GM23338 (cell line): ENCODE data around the gene DCLRE1C. TPM values are rescaled to one million over a fixed set of nuclear protein-coding genes. Genes with fewer than 3 reads are reported as not detected.

Experiments
- ATAC-seq: fragments of 200-7000 bp; cut with Tn5 transposase; 3 replicates; pipeline ENCODE4 v1.9.1; 2020
- DNase-seq: peaks from one replicate; pipeline ENCODE4 v3.0.0-alpha.2; 2015; ENCODE audit warnings: low spot score
- H2AFZ ChIP-seq: fragments of 200-600 bp; sonication (generic); 2 replicates; pipeline ENCODE4 v1.8.0; 2016; ENCODE audit warnings: antibody characterized with exemption, mild to moderate bottlenecking, moderate library complexity
- H3F3A ChIP-seq: fragments of 200-600 bp; sonication (generic); replicated peaks from 2 replicates; pipeline ENCODE4 v1.8.0; 2017; ENCODE audit warnings: antibody characterized with exemption, mixed run types, low read depth
- H3K27ac ChIP-seq: fragments of 200-600 bp; sonication (generic); 2 replicates; pipeline ENCODE4 v1.6.1; 2016; ENCODE audit warnings: low read depth
- H3K27me3 ChIP-seq: fragments of 200-600 bp; sonication (generic); 2 replicates; pipeline ENCODE4 v1.8.0; 2016; ENCODE audit warnings: mild to moderate bottlenecking, mixed run types, moderate library complexity; ENCODE audit not compliant: insufficient read depth
- H3K36me3 ChIP-seq: fragments of 200-600 bp; sonication (generic); 2 replicates; pipeline ENCODE4 v1.8.0; 2016; ENCODE audit warnings: mild to moderate bottlenecking; ENCODE audit not compliant: insufficient read depth
- H3K4me1 ChIP-seq: fragments of 200-600 bp; sonication (generic); 2 replicates; pipeline ENCODE4 v1.8.0; 2016; ENCODE audit warnings: mild to moderate bottlenecking, moderate library complexity; ENCODE audit not compliant: insufficient read depth
- H3K4me2 ChIP-seq: fragments of 200-600 bp; sonication (generic); 2 replicates; pipeline ENCODE4 v1.7.1; 2017; ENCODE audit warnings: mixed run types
- H3K4me3 ChIP-seq: fragments of 200-600 bp; sonication (generic); 2 replicates; pipeline ENCODE4 v1.6.1; 2016; ENCODE audit warnings: mixed run types
- H3K79me2 ChIP-seq: fragments of 200-600 bp; sonication (generic); replicated peaks from 2 replicates; pipeline ENCODE4 v1.8.0; 2017; ENCODE audit warnings: mild to moderate bottlenecking; ENCODE audit not compliant: insufficient read depth
- H3K9me2 ChIP-seq: fragments of 200-600 bp; sonication (generic); 2 replicates; pipeline ENCODE4 v1.8.0; 2017; ENCODE audit not compliant: insufficient read depth
- H4K20me1 ChIP-seq: fragments of 200-600 bp; sonication (generic); replicated peaks from 2 replicates; pipeline ENCODE4 v1.8.0; 2017; ENCODE audit warnings: mild to moderate bottlenecking; ENCODE audit not compliant: insufficient read depth
- H3K27ac Mint-ChIP-seq: 2 replicates; pipeline ENCODE4 v1.8.0; 2020; ENCODE audit warnings: inconsistent platforms, mild to moderate bottlenecking, moderate library complexity, mixed read lengths
- H3K27me3 Mint-ChIP-seq: 3 replicates; pipeline ENCODE4 v1.8.0; 2022; ENCODE audit warnings: low read depth, mild to moderate bottlenecking, moderate library complexity, mixed read lengths, inconsistent platforms; ENCODE audit not compliant: insufficient read depth, poor library complexity
- H3K36me3 Mint-ChIP-seq: 3 replicates; pipeline ENCODE4 v1.8.0; 2021; ENCODE audit warnings: low read depth, mild to moderate bottlenecking, inconsistent platforms, moderate library complexity, mixed read lengths
- H3K4me1 Mint-ChIP-seq: 3 replicates; pipeline ENCODE4 v1.8.0; 2020; ENCODE audit warnings: mild to moderate bottlenecking, inconsistent platforms, mixed read lengths
- H3K4me3 Mint-ChIP-seq: 3 replicates; pipeline ENCODE4 v1.8.0; 2021; ENCODE audit warnings: moderate library complexity, mild to moderate bottlenecking, inconsistent platforms, mixed read lengths
- H3K9me3 Mint-ChIP-seq: 3 replicates; pipeline ENCODE4 v1.8.0; 2020; ENCODE audit warnings: moderate library complexity, mild to moderate bottlenecking, inconsistent platforms, mixed read lengths
- CREB1 ChIP-seq: fragments of 250-450 bp; sonication (Bioruptor Pico); IDR thresholded peaks from 2 replicates; pipeline ENCODE4 v1.5.0; 2020; ENCODE audit warnings: low read depth, mild to moderate bottlenecking, moderate library complexity
- CTCF ChIP-seq, 2 experiments: fragments of 200-600 bp in 1 of 2; sonication (generic) in 1 of 2; conservative IDR thresholded peaks; 2 replicates each; pipeline versions ENCODE4 v1.5.1 to v1.6.1; 2016 to 2017; ENCODE audit warnings: antibody characterized with exemption in 2 of 2, low read depth in 2 of 2, mild to moderate bottlenecking in 2 of 2, moderate library complexity in 1 of 2
- EZH2phosphoT487 ChIP-seq: fragments of 200-600 bp; sonication (generic); IDR thresholded peaks from one replicate; pipeline ENCODE4 v1.8.1; 2018; ENCODE audit warnings: antibody characterized with exemption; ENCODE audit not compliant: unreplicated experiment
- JUNB ChIP-seq: IDR thresholded peaks from one replicate; pipeline ENCODE4 v1.6.1; 2016; ENCODE audit warnings: antibody characterized with exemption; ENCODE audit not compliant: unreplicated experiment
- NANOG ChIP-seq: IDR thresholded peaks from 2 replicates; pipeline ENCODE4 v1.6.1; 2016; ENCODE audit warnings: antibody characterized with exemption, borderline replicate concordance
- STAT1 ChIP-seq: IDR thresholded peaks from one replicate; pipeline ENCODE4 v1.6.1; 2016; ENCODE audit warnings: antibody characterized with exemption; ENCODE audit not compliant: unreplicated experiment
- ZNF114 ChIP-seq: fragments of 250-450 bp; sonication (Bioruptor Pico); IDR thresholded peaks from 2 replicates; pipeline ENCODE4 v1.5.0; 2020; ENCODE audit warnings: mild to moderate bottlenecking, moderate library complexity
- ZNF331 ChIP-seq: fragments of 250-450 bp; sonication (Bioruptor Pico); IDR thresholded peaks from 2 replicates; pipeline ENCODE4 v1.5.0; 2020; ENCODE audit warnings: low read depth, mild to moderate bottlenecking, moderate library complexity
- ZNF462 ChIP-seq: fragments of 250-450 bp; sonication (Bioruptor Pico); IDR thresholded peaks from 2 replicates; pipeline ENCODE4 v1.5.0; 2020; ENCODE audit warnings: mild to moderate bottlenecking, moderate library complexity
- polyA plus RNA-seq: library from polyadenylated mRNA; unstranded; fragments of >200 nt; fragmentation: Nextera tagmentation; extraction: Ambion mirVana; gene quantifications from 2 replicates; pipeline ENCODE4 v1.2.1, GENCODE V29; 2016
- total RNA-seq: library from RNA; depleted of rRNA; stranded (reverse); fragments of >200 nt; shearing (Covaris generic); gene quantifications from 2 replicates; pipeline ENCODE4 v1.2.3, GENCODE V29; 2014

Gene DCLRE1C
- total and polyA plus RNA-seq, 2 experiments from 2014 or later: 3.9 to 30.2 TPM

DNA sequence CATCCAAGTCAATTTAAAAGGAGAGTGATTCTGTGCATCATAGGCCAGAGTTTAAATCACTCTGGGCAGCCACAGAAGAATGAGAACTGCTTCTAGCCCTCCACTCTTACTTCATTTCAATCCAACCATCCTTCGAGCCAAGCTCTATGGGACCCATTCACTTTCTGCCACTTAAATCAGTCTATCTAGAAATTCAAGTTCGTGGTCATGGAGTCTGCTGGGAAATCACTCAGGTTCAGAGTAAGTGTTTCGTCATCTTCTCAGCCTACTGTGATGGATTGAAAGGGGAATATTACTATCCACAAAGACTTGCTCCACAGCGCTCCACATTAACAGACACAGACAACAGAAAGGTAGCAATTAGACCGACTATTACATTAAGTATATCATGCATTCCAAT, 4.6 kb downstream of the DCLRE1C start:
- H3K36me3 Mint-ChIP-seq: peaks cover 21% of the 10 kb centered on the region
- H3K27ac ChIP-seq: no peak overlapping the region
- H3K4me2 ChIP-seq: no peak overlapping the region
- peaks cover 15% of the 10 kb centered on the region for H3K4me1 Mint-ChIP-seq
- no peak for ATAC-seq
- H3K79me2 ChIP-seq: no peaks in the 10 kb centered on the region; the same call in 1 of the 2 replicates
- H3K9me2 ChIP-seq: no peaks in the 10 kb centered on the region
- H3K36me3 ChIP-seq: peaks cover 12% of the 10 kb centered on the region; the same call in 1 of the 2 replicates
- no peak for TF ChIP-seq CREB1 (CRISPR knock-in tag)
- no peak for TF ChIP-seq ZNF114 (CRISPR knock-in tag)
- TF ChIP-seq ZNF462 (CRISPR knock-in tag): no peak
- no peak for TF ChIP-seq EZH2phosphoT487
- TF ChIP-seq STAT1: no peak
- TF ChIP-seq CTCF (conservative IDR thresholded peaks at IDR 0.05; ENCODE audit: low read depth in 2 of 2): no peak
- no peak for TF ChIP-seq NANOG
- no peak for TF ChIP-seq JUNB
- TF ChIP-seq ZNF331: no peak
- H3K27me3 ChIP-seq: peaks cover 17% of the 10 kb centered on the region
- DNase-seq: no peak
- no peak overlapping the region for H3K27ac Mint-ChIP-seq
- H2AFZ ChIP-seq: no peak overlapping the region
- no peaks in the 10 kb centered on the region; the same call in 2 of the 3 replicates for H3K9me3 Mint-ChIP-seq
- H4K20me1 ChIP-seq: peaks cover 12% of the 10 kb centered on the region
- no peak overlapping the region for H3K4me3 ChIP-seq
- no peak overlapping the region for H3K4me3 Mint-ChIP-seq
- H3F3A ChIP-seq: peaks cover 7% of the 10 kb centered on the region
- H3K27me3 Mint-ChIP-seq: peaks cover 11% of the 10 kb centered on the region
- peaks cover 8% of the 10 kb centered on the region for H3K4me1 ChIP-seq
